Activated T-cell treated with anti-CD3 and anti-CD28 coated beads, Interleukin-2, amount 50 U/mL, for 4 hours (primary cell): Measurements from ENCODE around the gene MGAT5. TPM values are rescaled to one million over a fixed set of nuclear protein-coding genes. Genes with fewer than 3 reads are reported as not detected.
A peak's percentile ranks its signal among the peaks of the same experiment; 100 is the strongest.

Source experiments
- ATAC-seq, 2 donors: fragments of 200-7000 bp; cut with Tn5 transposase; one replicate each; pipeline ENCODE4 v1.10.0; 2021
- DNase-seq: peaks from one replicate; pipeline ENCODE4 v3.0.0-alpha.2; 2020
- H3K27me3 Mint-ChIP-seq: one replicate; pipeline ENCODE4 v1.8.0; 2021; ENCODE audit warnings: low read depth, mixed read lengths
- H3K36me3 Mint-ChIP-seq: one replicate; pipeline ENCODE4 v1.8.0; 2022; ENCODE audit warnings: mixed read lengths; ENCODE audit not compliant: insufficient read depth
- H3K4me1 Mint-ChIP-seq: one replicate; pipeline ENCODE4 v1.8.0; 2021; ENCODE audit warnings: low read depth, mixed read lengths
- H3K4me3 Mint-ChIP-seq: one replicate; pipeline ENCODE4 v1.8.0; 2021; ENCODE audit warnings: mild to moderate bottlenecking, moderate library complexity, mixed read lengths
- H3K9me3 Mint-ChIP-seq: one replicate; pipeline ENCODE4 v1.8.0; 2021; ENCODE audit warnings: mixed read lengths
- total RNA-seq, 3 donors: library from RNA; stranded (reverse); gene quantifications; one replicate each; pipeline ENCODE4 v1.2.1, GENCODE V29; 2021

Gene MGAT5
- total RNA-seq, 3 donors from 2014 or later = 58.7 to 69.8 (median 68.4) TPM

DNA sequence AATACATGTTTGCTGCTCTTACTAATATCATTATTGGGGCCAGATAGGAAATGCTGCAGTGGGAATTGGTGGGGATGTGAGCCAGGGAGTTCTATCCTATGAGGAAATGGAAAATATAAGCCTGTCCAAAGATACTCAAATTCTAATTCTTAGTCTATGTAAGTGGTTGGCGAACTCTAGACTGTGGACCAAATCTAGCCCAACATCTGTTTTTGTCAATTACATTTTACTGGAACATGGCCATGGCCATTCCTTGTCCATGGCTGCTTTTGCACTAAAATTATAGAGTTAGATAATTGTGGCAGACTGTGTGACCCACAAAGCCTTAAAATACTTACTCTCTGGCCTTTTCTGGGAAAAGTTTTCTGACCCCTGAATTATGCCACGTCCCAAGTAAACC, 113.3 kb downstream of the MGAT5 start:
- Mint-ChIP-seq H3K27me3 (no peaks in the 10 kb centered on the region), H3K4me1 (peaks cover 37% of the 10 kb centered on the region), H3K9me3 (no peaks in the 10 kb centered on the region), H3K4me3 (no peak overlapping the region), H3K36me3 (peaks cover 34% of the 10 kb centered on the region)
- no peak for ATAC-seq
- no peak for DNase-seq

DNA sequence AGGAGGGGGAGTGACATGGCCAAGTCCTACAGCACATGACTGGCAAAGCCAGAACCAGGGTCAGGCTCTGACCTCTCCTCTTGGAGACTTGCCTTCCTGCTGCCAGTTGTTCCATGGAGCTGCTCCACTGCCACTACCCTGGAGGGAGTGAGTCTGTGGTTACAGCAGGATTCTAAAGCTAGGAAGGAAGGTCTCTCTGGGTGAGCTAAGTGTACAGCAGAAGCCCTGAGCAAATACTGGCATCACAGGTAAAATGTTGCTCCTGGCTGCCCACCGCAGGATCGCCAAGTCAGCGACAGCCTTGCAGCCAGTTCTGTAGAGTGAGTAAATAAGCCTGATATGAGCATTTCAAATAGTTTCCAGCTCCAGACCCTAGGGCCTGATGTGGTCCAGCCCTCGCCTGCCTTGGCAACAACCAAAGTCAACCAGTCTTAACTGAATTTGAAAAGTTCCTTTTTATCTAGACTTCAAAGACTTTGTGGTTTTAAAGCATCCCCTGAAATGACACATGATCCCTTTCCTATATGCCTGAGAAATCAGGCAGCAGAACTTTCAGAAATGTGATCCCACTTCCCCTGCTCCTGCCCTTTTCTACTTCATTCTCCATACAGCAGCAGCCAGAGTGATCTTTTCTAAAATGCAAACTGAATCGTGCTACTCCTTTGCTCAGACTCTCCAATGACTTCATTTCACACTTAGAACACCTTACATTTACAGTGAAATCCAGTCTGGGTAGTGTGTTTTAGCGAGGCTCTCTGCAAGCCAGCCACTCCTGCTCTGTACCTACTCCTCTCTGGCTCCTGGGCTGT, 114.3 kb downstream of the MGAT5 start:
- peaks cover 34% of the 10 kb centered on the region for H3K36me3 Mint-ChIP-seq
- no peak for DNase-seq
- H3K9me3 Mint-ChIP-seq = no peaks in the 10 kb centered on the region
- no peak overlapping the region for H3K4me3 Mint-ChIP-seq
- peaks cover 37% of the 10 kb centered on the region for H3K4me1 Mint-ChIP-seq
- peak; percentile 38 to 51 for ATAC-seq
- H3K27me3 Mint-ChIP-seq = no peaks in the 10 kb centered on the region

DNA sequence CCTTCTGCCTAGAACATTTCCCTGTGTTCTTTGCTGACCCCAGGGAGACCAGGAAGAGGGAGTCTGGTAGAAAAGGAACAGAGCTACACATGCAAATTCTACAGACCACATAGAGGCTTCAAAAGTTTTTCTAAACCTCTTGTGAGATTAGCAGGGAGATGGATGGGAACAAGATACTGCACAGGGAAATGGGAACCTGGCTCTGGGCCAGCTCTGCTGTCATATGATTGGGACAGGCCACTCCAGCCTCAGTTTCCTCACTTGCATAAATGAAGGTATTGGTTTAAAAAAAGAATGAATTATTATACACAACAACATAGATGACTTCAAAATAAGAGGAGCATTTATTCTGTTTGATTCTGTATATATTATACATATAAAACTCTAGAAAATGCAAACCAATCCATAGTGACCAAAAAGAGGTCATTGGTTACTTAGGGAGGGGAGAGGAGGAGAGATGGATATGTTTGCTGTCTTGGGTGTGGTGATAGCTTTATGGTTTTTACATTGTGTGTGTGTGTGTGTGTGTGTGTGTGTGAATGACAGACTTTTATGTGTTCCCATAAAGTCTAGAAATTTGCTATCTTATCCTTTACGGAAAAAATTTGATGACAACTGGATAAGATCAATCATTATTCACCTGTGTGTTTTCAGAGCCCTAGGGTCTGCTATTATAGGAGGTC, 115.5 kb downstream of the MGAT5 start:
- no peak for ATAC-seq
- Mint-ChIP-seq H3K4me1 (peaks cover 37% of the 10 kb centered on the region), H3K36me3 (peaks cover 33% of the 10 kb centered on the region), H3K9me3 (no peaks in the 10 kb centered on the region), H3K27me3 (no peaks in the 10 kb centered on the region), H3K4me3 (no peak overlapping the region)
- DNase-seq = no peak

DNA sequence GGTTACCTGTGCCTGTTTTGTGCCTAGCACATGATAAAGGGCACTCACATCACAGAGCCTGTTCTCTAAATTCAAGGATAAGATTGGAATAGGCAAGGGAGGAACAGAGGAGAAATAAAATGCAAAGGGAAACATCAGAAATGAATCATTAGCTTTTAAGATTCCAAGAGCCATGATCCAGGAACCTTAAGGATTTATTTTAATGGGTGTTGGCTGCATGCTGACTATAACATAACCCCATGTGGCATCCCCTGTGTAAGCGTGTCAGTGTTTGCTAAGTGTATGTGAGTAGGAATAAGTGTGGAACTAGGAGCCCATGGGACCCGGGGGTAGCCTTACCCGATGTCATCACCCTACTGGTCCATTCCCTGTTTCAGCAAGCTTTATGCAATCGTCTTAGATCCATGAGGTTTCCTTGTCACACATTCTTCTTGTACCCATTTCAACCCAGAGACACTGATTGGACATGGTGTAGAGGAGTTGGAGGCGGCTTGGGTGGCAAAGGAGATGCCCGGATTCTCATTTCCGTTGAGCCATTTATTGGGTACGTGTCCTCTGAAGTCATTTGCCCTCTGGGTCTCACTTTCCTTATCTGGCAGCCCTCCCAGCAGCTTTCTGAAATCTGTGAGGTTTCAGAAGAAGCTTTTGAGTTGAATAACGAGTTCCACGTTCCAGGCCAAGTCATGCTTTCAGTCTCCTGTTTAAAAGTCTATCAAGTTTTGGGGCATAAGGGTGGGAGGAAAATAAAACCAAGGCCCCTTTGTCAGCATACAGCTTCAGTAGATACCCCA, 117.0 kb downstream of the MGAT5 start:
- no peak overlapping the region for H3K4me3 Mint-ChIP-seq
- no peaks in the 10 kb centered on the region for H3K9me3 Mint-ChIP-seq
- no peaks in the 10 kb centered on the region for H3K27me3 Mint-ChIP-seq
- H3K4me1 Mint-ChIP-seq = peaks cover 29% of the 10 kb centered on the region
- no peak for ATAC-seq
- peaks cover 31% of the 10 kb centered on the region for H3K36me3 Mint-ChIP-seq
- DNase-seq = no peak

DNA sequence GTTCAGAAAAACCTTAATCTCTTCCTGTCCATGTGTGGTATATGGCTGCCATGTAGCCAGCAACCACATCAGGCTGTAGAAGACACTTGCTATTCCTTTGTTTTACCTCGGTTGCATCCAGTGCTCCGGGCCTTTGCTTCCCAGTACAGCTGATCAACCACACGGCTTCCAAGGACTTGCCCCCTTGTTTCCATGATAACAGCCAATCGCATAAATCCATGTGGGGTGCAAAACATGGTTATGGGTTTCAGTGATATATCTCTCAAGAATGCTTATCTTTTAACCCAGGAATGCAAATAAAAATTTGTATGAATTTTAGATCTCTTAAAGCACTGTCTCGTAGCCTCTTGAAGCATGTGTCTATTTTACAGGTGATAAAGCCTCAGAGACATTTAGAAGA, 118.3 kb downstream of the MGAT5 start:
- Mint-ChIP-seq H3K36me3 (peaks cover 35% of the 10 kb centered on the region), H3K4me3 (no peak overlapping the region), H3K4me1 (peaks cover 20% of the 10 kb centered on the region), H3K27me3 (no peaks in the 10 kb centered on the region), H3K9me3 (no peaks in the 10 kb centered on the region)
- no peak for ATAC-seq
- no peak for DNase-seq

DNA sequence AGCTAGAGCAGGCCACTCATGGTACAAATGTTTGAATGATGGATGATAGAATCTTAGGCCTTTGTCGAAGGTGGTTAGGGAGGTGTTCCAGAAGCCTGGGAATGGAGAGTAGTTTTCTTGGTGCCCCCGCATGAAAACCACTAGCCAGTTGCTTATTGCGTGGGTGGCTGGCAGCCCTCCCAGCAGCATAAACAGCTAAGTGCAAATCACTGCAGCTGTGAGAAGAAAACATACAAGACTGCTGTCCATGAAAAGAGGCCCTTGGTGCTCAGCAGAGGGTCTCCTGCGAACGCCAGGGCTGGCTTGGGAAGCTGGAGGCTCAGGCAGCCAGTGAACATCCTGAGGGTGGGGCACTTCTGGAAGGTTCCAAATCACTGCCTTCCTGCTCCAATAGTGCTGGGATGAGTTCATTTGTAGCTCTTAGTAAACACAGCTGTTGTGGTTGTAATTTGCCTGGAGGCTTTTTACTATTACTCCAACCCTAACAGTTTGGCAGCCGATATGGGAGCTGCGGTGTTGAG, 118.8 kb downstream of the MGAT5 start:
- no peaks in the 10 kb centered on the region for H3K9me3 Mint-ChIP-seq
- no peak for DNase-seq
- no peak for ATAC-seq
- no peak overlapping the region for H3K4me3 Mint-ChIP-seq
- peaks cover 36% of the 10 kb centered on the region for H3K36me3 Mint-ChIP-seq
- H3K4me1 Mint-ChIP-seq = peaks cover 15% of the 10 kb centered on the region
- H3K27me3 Mint-ChIP-seq = no peaks in the 10 kb centered on the region

DNA sequence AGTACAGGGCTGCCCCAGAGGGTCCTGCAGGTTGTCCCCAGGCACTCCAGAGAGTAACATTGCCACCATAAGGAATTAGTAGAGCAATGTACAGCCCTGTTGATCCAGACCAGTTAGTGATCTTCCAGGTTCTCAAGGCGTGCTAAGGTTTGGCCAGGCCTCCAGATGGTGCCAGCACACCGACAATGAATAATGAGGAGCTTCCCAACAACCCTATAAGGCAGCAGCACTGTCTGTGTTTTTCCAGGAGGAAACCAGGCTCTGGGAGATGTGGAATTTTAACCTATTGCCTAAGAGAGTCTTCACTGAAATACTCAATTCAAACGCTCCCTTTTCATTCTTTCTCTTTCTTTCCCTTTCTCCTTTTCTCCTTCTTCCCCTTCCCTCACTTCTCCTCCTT, 122.1 kb downstream of the MGAT5 start:
- ATAC-seq = no peak
- no peak for DNase-seq
- H3K9me3 Mint-ChIP-seq = no peaks in the 10 kb centered on the region
- no peak overlapping the region for H3K4me3 Mint-ChIP-seq
- H3K36me3 Mint-ChIP-seq = peaks cover 40% of the 10 kb centered on the region
- H3K27me3 Mint-ChIP-seq = no peaks in the 10 kb centered on the region
- no peaks in the 10 kb centered on the region for H3K4me1 Mint-ChIP-seq

DNA sequence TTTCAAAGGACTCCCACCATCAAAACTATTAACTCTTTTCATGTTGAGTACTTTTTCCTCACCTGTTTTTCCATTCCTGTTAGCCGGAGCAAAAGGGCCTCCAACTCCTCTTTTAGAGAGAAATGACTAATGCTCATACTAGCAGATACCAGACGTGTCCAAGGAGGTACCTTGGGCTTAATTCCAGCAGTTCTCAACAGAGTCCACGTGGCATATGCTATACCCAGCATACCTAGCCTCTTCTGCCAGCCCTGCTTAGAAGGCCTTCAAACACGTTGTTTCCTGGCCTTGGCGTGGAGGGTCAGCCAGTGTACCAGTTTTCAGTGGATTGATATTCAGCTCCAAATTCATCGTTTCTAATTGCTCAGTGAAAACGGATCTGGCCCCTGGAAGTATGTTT, 123.9 kb downstream of the MGAT5 start:
- Mint-ChIP-seq H3K4me1 (no peaks in the 10 kb centered on the region), H3K36me3 (peaks cover 39% of the 10 kb centered on the region), H3K4me3 (no peak overlapping the region), H3K27me3 (no peaks in the 10 kb centered on the region), H3K9me3 (no peaks in the 10 kb centered on the region)
- no peak for DNase-seq
- ATAC-seq = no peak

DNA sequence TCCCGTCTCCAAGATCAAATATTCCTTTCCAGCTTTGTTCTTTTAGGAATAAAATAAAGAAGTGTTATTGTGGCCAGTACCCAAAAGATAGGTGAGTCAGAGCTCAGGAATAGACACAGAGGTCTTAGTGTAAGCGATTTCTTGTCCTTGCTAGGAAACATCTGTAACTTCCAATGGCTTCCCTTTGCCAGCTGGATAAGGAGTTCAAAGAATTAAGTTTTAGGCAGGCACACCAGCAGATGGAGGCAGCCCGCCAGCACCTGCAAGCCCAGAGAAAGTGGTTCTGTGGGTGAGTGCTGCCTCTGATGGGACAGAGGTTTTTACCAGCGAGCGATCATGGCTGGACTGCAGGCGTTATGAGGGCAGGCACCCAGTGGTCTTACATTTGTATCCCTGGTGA, 125.4 kb downstream of the MGAT5 start:
- H3K9me3 Mint-ChIP-seq = no peaks in the 10 kb centered on the region
- H3K27me3 Mint-ChIP-seq = no peaks in the 10 kb centered on the region
- H3K4me1 Mint-ChIP-seq = no peaks in the 10 kb centered on the region
- H3K36me3 Mint-ChIP-seq = peaks cover 37% of the 10 kb centered on the region
- H3K4me3 Mint-ChIP-seq = no peak overlapping the region
- ATAC-seq = no peak
- DNase-seq = no peak

DNA sequence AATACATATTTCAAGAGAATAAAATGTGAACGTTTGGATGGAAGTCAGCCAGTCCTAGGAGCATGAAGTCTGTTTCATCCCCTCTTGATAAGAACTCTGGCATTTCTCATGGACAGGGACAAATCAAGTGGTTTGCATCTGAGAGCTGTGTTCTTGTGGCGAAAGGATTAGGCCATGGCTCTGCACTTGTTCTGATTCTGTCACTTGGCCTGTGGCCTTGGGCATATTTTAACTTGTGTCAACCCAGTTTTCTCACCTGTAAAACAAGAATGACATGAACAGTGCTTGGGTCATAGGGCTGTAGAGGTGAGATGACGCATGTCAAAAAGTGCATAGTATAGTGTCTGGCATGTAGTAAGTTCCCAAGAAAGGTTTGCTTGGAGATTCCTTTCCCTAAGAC, 125.8 kb downstream of the MGAT5 start:
- no peak for DNase-seq
- no peak overlapping the region for H3K4me3 Mint-ChIP-seq
- no peaks in the 10 kb centered on the region for H3K4me1 Mint-ChIP-seq
- no peaks in the 10 kb centered on the region for H3K9me3 Mint-ChIP-seq
- H3K36me3 Mint-ChIP-seq = peaks cover 37% of the 10 kb centered on the region
- no peaks in the 10 kb centered on the region for H3K27me3 Mint-ChIP-seq
- no peak for ATAC-seq

DNA sequence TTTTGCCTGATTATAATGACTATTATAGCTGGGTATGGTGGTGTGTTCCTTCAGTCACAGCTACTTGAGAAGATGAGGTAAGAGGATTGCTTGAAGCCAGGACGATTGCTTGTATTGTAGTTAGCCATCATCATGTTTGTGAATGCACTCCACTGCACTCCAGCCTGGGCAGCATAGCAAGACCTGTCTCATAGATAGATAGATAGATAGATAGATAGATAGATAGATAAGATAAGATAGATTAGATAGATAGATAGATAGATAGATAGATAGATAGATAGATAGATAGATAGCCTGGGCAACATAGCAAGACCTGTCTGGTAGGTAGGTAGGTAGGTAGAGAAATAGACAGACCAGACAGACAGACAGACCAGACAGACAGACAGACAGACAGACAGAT, 127.3 kb downstream of the MGAT5 start:
- DNase-seq (no peak), ATAC-seq (no peak)
- H3K4me3 Mint-ChIP-seq = no peak overlapping the region
- H3K4me1 Mint-ChIP-seq = no peaks in the 10 kb centered on the region
- peaks cover 32% of the 10 kb centered on the region for H3K36me3 Mint-ChIP-seq
- H3K27me3 Mint-ChIP-seq = no peaks in the 10 kb centered on the region
- H3K9me3 Mint-ChIP-seq = no peaks in the 10 kb centered on the region

DNA sequence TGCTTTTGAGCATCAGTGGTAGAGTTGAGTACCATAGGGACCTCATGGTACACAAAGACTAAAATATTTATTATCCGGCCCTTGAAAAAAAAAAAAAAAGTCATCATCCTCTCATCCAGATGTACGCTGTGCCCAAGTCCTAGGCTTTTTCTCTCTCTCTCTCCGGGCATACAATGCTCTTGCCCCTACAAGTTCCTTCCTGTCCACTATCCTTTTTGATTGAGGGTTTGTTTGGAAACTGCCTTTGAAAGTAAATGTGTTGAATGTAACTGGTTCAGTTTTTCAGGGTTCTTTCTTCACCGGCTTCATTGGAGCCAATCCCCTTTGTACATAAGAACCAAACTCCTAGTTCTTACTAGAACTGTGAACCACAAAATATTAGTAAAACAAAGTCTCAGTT, 130.3 kb downstream of the MGAT5 start:
- H3K27me3 Mint-ChIP-seq = no peaks in the 10 kb centered on the region
- no peak for ATAC-seq
- no peak for DNase-seq
- H3K4me3 Mint-ChIP-seq = no peak overlapping the region
- no peaks in the 10 kb centered on the region for H3K9me3 Mint-ChIP-seq
- peaks cover 20% of the 10 kb centered on the region for H3K36me3 Mint-ChIP-seq
- H3K4me1 Mint-ChIP-seq = no peaks in the 10 kb centered on the region

DNA sequence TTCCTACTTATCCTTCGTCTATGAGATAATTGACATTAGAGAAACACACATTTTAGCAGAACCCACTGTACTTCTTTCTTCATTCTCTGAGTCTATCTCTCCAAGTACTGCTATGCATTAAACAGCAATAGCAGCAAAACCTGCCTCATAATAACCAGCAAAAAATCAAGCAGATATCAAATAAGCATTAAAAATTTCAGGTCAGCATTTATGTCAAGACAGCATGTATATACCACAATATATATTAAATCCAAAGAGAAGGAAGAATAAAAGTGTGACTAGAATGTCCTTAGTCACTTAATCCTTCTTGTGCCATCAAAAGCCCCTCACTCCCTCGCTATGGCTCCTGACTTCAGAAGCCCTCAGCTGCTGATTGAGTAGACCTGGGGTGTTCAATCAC, 131.3 kb downstream of the MGAT5 start:
- no peaks in the 10 kb centered on the region for H3K27me3 Mint-ChIP-seq
- no peak for DNase-seq
- H3K9me3 Mint-ChIP-seq = no peaks in the 10 kb centered on the region
- H3K4me1 Mint-ChIP-seq = peaks cover 4% of the 10 kb centered on the region
- peaks cover 21% of the 10 kb centered on the region for H3K36me3 Mint-ChIP-seq
- no peak for ATAC-seq
- H3K4me3 Mint-ChIP-seq = no peak overlapping the region

DNA sequence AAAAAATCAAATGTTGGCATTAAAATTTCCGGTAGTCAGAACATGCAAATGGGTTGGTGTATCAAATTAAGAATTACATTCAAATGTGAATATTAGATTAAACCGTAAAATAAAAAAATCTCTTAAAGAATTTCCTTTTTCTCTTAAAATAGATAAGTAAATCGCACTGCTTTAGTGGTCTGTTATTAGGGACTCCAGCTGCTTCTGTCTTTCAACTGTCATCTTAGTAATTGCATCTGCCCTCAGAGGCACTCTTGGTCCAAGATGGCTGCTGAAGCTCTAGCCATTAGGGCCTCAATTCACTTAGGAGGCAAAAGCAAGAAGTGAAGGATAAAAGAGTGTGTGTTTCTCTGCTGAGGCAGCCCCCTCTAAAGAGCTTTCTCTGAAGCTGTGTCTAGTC, 132.4 kb downstream of the MGAT5 start:
- peaks cover 21% of the 10 kb centered on the region for H3K36me3 Mint-ChIP-seq
- peaks cover 11% of the 10 kb centered on the region for H3K4me1 Mint-ChIP-seq
- no peak for DNase-seq

More for the DNA sequence above, 132.4 kb downstream of the MGAT5 start:
- no peaks in the 10 kb centered on the region for H3K9me3 Mint-ChIP-seq
- no peak overlapping the region for H3K4me3 Mint-ChIP-seq
- H3K27me3 Mint-ChIP-seq = no peaks in the 10 kb centered on the region
- ATAC-seq = no peak
